Parathyroid adenoma (tissue), 2 donors: ENCODE measurements around the gene MED16.

Experiments
- H2AFZ ChIP-seq: fragments of 300-600 bp; sonication (generic); one replicate; pipeline ENCODE4 v1.7.0; 2017; ENCODE audit warnings: antibody characterized with exemption, mild to moderate bottlenecking
- H3K27ac ChIP-seq: fragments of 300-600 bp; sonication (generic); one replicate; pipeline ENCODE4 v1.7.0; 2017
- H3K27me3 ChIP-seq: fragments of 300-600 bp; sonication (generic); one replicate; pipeline ENCODE4 v1.7.0; 2017; ENCODE audit warnings: low read length; ENCODE audit not compliant: control insufficient read depth, insufficient read depth
- H3K36me3 ChIP-seq: fragments of 300-600 bp; sonication (generic); one replicate; pipeline ENCODE4 v1.7.0; 2017; ENCODE audit warnings: low read length; ENCODE audit not compliant: control insufficient read depth, insufficient read depth
- H3K4me1 ChIP-seq: fragments of 300-600 bp; sonication (generic); one replicate; pipeline ENCODE4 v1.7.0; 2017; ENCODE audit warnings: control low read depth
- H3K4me2 ChIP-seq: fragments of 300-600 bp; sonication (generic); one replicate; pipeline ENCODE4 v1.7.0; 2017; ENCODE audit warnings: low read length
- H3K4me3 ChIP-seq: fragments of 300-600 bp; sonication (generic); one replicate; pipeline ENCODE4 v1.7.0; 2017; ENCODE audit warnings: low read depth, low read length
- H3K79me2 ChIP-seq: fragments of 300-600 bp; sonication (generic); one replicate; pipeline ENCODE4 v1.7.0; 2017; ENCODE audit warnings: control low read depth
- H3K9ac ChIP-seq: fragments of 300-600 bp; sonication (generic); one replicate; pipeline ENCODE4 v1.7.0; 2017; ENCODE audit warnings: mild to moderate bottlenecking
- H3K9me3 ChIP-seq: fragments of 300-600 bp; sonication (generic); one replicate; pipeline ENCODE4 v1.7.0; 2017; ENCODE audit warnings: low read length; ENCODE audit not compliant: control insufficient read depth
- TF ChIP-seq, protein P1 (sequence below): fragments of 300-600 bp; sonication (generic); IDR thresholded peaks from one replicate; pipeline ENCODE4 v1.7.0; 2017; ENCODE audit warnings: antibody characterized with exemption, mild to moderate bottlenecking
- donor health status: primary hyperparathyroidism.

MED16 gene

GRCh38 chr19:863315-863620 lies 29.7 kb downstream of the MED16 start:
- TF ChIP-seq, protein P1, sequence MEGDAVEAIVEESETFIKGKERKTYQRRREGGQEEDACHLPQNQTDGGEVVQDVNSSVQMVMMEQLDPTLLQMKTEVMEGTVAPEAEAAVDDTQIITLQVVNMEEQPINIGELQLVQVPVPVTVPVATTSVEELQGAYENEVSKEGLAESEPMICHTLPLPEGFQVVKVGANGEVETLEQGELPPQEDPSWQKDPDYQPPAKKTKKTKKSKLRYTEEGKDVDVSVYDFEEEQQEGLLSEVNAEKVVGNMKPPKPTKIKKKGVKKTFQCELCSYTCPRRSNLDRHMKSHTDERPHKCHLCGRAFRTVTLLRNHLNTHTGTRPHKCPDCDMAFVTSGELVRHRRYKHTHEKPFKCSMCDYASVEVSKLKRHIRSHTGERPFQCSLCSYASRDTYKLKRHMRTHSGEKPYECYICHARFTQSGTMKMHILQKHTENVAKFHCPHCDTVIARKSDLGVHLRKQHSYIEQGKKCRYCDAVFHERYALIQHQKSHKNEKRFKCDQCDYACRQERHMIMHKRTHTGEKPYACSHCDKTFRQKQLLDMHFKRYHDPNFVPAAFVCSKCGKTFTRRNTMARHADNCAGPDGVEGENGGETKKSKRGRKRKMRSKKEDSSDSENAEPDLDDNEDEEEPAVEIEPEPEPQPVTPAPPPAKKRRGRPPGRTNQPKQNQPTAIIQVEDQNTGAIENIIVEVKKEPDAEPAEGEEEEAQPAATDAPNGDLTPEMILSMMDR = no peak
- Histone ChIP-seq H3K9me3 (no peaks in the 10 kb centered on the region), H3K4me2 (no peak overlapping the region), H3K27ac (no peak overlapping the region), H3K4me1 (no peaks in the 10 kb centered on the region), H3K9ac (no peak overlapping the region), H2AFZ (no peak overlapping the region), H3K79me2 (no peaks in the 10 kb centered on the region), H3K36me3 (no peaks in the 10 kb centered on the region), H3K4me3 (no peak overlapping the region), H3K27me3 (no peaks in the 10 kb centered on the region)

DNA sequence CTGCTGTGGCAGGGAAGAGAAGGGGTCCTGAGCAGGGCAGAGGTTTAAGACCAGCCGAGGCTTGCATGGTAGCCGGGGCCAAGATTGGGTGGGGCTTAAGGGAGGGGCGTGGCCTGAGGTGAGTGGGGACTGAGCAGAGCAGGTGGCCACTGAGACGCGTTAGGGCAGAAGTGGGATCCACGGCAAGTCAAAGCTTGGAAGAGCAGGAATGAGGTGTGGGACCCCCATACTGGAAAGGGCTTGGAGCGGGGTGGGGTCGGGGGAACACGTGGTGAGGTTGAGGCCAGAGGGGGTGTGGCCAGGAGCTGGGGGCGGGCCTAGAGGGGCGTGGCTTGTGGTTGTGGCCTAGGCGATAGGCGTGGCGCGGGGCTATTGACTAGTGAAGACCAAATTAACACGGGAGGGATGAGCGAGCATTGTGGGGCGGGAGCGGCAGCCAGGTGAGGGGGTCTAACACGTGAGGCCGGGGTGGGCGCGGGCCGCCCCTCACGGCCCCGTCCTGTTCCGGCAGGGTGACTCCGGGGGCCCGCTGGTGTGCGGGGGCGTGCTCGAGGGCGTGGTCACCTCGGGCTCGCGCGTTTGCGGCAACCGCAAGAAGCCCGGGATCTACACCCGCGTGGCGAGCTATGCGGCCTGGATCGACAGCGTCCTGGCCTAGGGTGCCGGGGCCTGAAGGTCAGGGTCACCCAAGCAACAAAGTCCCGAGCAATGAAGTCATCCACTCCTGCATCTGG lies 30.2 kb downstream of the MED16 start:
- no peak overlapping the region for H3K4me2 ChIP-seq
- H3K4me1 ChIP-seq = no peaks in the 10 kb centered on the region
- H3K4me3 ChIP-seq = no peak overlapping the region
- H3K27ac ChIP-seq = no peak overlapping the region
- H3K36me3 ChIP-seq = no peaks in the 10 kb centered on the region
- TF ChIP-seq, protein P1 = no peak
- H3K27me3 ChIP-seq = no peaks in the 10 kb centered on the region
- H3K9ac ChIP-seq = no peak overlapping the region
- H2AFZ ChIP-seq = no peak overlapping the region
- H3K79me2 ChIP-seq = no peaks in the 10 kb centered on the region
- no peaks in the 10 kb centered on the region for H3K9me3 ChIP-seq

DNA sequence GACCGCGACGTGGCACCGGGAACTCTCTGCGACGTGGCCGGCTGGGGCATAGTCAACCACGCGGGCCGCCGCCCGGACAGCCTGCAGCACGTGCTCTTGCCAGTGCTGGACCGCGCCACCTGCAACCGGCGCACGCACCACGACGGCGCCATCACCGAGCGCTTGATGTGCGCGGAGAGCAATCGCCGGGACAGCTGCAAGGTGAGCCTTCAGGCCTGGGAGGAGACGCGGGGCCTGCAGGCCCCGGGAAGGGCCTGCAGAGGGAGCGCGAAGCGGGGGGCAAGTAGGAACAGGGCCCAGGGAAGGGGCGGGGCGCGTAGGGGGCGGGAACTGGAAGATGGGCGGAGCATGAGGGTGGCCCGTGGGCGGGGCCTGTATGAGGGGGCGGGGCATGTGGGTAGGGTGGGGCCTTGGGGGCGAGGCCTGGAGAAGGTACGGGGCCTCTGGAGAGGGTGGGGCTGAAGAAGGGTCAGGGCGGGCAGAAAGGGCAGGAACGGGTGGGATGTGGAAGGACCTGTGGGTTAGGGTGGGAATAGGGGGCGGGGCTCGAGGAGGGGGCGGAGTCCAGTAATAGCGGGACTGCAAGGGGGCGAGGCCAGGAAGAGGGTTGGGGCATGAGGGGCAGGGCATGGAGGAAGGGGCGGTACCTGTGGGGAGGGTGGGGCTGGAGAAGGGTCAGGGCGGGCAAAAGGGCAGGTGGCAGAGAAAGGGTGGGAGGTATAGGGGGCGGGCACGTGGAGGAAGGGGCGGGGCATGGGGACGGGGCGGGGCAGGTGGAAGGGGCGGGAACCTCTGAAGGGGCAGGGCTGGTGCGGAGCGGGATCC lies 31.0 kb downstream of the MED16 start:
- no peak overlapping the region for H3K4me2 ChIP-seq
- no peak overlapping the region for H3K4me3 ChIP-seq
- H3K4me1 ChIP-seq = no peaks in the 10 kb centered on the region
- no peaks in the 10 kb centered on the region for H3K27me3 ChIP-seq
- no peak overlapping the region for H3K27ac ChIP-seq
- H3K36me3 ChIP-seq = no peaks in the 10 kb centered on the region
- H3K9me3 ChIP-seq = no peaks in the 10 kb centered on the region
- no peaks in the 10 kb centered on the region for H3K79me2 ChIP-seq
- H2AFZ ChIP-seq = no peak overlapping the region
- TF ChIP-seq, protein P1 = no peak
- no peak overlapping the region for H3K9ac ChIP-seq

DNA sequence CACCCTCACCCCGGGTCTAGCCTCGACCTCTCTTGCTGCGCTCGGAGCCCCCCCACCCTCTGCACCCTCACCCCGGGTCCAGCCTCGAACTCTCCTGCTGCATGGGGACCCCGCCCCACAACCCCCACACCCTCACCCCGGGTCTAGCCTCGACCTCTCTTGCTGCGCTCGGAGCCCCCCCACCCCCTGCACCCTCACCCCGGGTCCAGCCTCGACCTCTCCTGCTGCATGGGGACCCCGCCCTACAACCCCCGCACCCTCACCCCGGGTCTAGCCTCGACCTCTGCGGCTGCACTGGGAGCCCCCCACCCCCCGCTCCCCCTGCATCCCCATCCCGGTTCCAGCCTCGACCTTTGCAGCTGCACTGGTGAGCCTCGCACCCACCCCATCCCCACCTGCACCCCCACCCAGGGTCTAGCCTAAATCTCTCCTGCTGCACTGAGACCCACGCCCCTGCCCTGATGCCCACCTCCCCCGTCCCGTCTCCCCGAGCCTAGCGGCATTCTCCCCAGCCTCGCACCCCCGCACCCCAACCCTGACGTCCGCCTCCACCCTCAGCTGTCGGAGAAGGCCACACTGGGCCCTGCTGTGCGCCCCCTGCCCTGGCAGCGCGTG lies 31.7 kb downstream of the MED16 start:
- Histone ChIP-seq H2AFZ (no peak overlapping the region), H3K27ac (no peak overlapping the region), H3K9ac (no peak overlapping the region), H3K27me3 (no peaks in the 10 kb centered on the region), H3K4me1 (no peaks in the 10 kb centered on the region), H3K4me2 (no peak overlapping the region), H3K4me3 (no peak overlapping the region), H3K9me3 (no peaks in the 10 kb centered on the region), H3K36me3 (no peaks in the 10 kb centered on the region), H3K79me2 (no peaks in the 10 kb centered on the region)
- TF ChIP-seq, protein P1 = no peak
